Lower leg skin (tissue), 3 donors: ENCODE measurements around the gene GPX4.

Experiments used
- POLR2A ChIP-seq, 2 donors: fragments of 450-650 bp; IDR thresholded peaks; one replicate each; pipeline ENCODE4 v1.6.1; 2016 to 2017; ENCODE audit warnings: antibody characterized with exemption in 2 of 2, mild to moderate bottlenecking in 1 of 2, moderate library complexity in 1 of 2
- TF ChIP-seq, protein P1 (sequence below), 3 donors: fragments of 450-650 bp; IDR thresholded peaks; one replicate each; pipeline ENCODE4 v1.5.1; 2016; ENCODE audit warnings: antibody characterized with exemption in 3 of 3, mild to moderate bottlenecking in 3 of 3, moderate library complexity in 2 of 3

DNA sequence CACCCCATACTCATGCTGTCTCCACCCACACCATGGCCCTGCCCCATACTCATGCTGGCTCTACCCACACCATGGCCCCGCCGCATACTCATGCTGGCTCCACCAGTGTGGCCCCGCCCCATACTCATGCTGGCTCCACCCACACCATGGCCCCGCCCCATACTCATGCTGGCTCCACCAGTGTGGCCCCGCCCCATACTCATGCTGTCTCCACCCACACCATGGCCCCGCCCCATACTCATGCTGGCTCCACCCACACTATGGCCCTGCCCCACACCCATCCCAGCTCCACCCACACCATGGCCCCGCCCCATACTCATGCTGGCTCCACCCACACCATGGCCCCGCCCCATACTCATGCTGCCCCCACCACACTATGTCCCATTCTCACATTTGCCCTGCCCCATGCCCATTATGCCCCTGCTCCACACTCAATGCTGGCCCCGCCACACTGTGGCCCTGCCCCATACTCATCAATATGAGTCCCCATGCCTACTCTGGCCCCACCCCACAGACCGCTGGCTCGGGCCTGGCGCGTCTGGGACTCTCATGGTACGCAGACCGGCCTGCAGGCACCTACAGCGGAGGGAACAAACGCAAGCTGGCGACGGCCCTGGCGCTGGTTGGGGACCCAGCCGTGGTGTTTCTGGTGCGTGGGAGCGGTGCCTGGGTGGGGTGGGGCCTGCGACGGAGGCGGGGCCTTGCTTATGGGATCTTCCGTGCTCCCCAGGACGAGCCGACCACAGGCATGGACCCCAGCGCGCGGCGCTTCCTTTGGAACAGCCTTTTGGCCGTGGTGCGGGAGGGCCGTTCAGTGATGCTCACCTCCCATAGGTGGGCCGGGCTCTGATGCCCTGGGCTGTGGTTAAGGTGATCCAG lies 40.5 kb upstream of the GPX4 start:
- TF ChIP-seq, protein P1, sequence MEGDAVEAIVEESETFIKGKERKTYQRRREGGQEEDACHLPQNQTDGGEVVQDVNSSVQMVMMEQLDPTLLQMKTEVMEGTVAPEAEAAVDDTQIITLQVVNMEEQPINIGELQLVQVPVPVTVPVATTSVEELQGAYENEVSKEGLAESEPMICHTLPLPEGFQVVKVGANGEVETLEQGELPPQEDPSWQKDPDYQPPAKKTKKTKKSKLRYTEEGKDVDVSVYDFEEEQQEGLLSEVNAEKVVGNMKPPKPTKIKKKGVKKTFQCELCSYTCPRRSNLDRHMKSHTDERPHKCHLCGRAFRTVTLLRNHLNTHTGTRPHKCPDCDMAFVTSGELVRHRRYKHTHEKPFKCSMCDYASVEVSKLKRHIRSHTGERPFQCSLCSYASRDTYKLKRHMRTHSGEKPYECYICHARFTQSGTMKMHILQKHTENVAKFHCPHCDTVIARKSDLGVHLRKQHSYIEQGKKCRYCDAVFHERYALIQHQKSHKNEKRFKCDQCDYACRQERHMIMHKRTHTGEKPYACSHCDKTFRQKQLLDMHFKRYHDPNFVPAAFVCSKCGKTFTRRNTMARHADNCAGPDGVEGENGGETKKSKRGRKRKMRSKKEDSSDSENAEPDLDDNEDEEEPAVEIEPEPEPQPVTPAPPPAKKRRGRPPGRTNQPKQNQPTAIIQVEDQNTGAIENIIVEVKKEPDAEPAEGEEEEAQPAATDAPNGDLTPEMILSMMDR (IDR thresholded peaks at IDR 0.05) = no peak
- no peak for TF ChIP-seq POLR2A (IDR thresholded peaks at IDR 0.05)
